ENCODE measurements around the gene TBC1D8. TPM values are rescaled to one million over a fixed set of nuclear protein-coding genes. Genes with fewer than 3 reads are reported as not detected.

Gene TBC1D8
- 60.9 and 62.6 TPM in 2 replicates for total RNA-seq

GRCh38 chr2:101151146-101151858, at the start of gene TBC1D8:
TSS of gene TBC1D8 (minus strand) at chr2:101151382. CDS start at chr2:101151253, 129 bp downstream.

GRCh38 chr2:101001691-101002561, 149.3 kb downstream of the TBC1D8 start, which contains the start of gene RPL31:
TSS of gene RPL31 (plus strand) at chr2:101002289. CDS start at chr2:101002702, 413 bp downstream.

Small RNAs within 50 kb of the gene (small RNA-seq; reads per million reads assigned to genes)
- not detected for gene BBIP1P1

Other genes with a start within 250 kb of the TBC1D8 start
- 924 and 957 TPM in 2 replicates for gene RPL31, start 149.1 kb downstream of the TBC1D8 start, total RNA-seq
- gene CNOT11, start 101.5 kb upstream of the TBC1D8 start, total RNA-seq: 63.7 and 69.9 TPM in 2 replicates
- 120 and 137 TPM in 2 replicates for gene RNF149, start 157.3 kb upstream of the TBC1D8 start, total RNA-seq
- 0.57 and 1.5 TPM in 2 replicates for gene CREG2, start 236.1 kb upstream of the TBC1D8 start, total RNA-seq

Measured in thoracic aorta endothelial cell (primary cell).